Fibroblast of the aortic adventitia (primary cell): ENCODE data around the gene CDKN2C. TPM values are rescaled to one million over a fixed set of nuclear protein-coding genes. Genes with fewer than 3 reads are reported as not detected.
"Not testable (repeated sequence)": the region's sequence is repeated elsewhere in the genome, so short reads cannot be mapped to it uniquely, and the experiment has no call there.

Source experiments
- DNase-seq: peaks from one replicate; pipeline ENCODE4 v3.0.0-alpha.2; 2010; ENCODE audit warnings: low read depth
- H3K4me3 ChIP-seq: 2 replicates; pipeline ENCODE4 v1.5.1; 2011; ENCODE audit warnings: low read depth, mild to moderate bottlenecking, control low read depth, low read length, moderate library complexity
- CTCF ChIP-seq: IDR thresholded peaks from 2 replicates; pipeline ENCODE4 v1.5.1; 2011; ENCODE audit warnings: mild to moderate bottlenecking, low read length, control low read depth, inconsistent platforms; ENCODE audit not compliant: insufficient read depth
- total RNA-seq: library from RNA; depleted of rRNA; stranded (reverse); fragments of >200 nt; gene quantifications from 2 replicates; pipeline ENCODE4 v1.2.3, GENCODE V29; 2012; ENCODE audit warnings: low replicate concordance

The CDKN2C gene
- total RNA-seq, 1 donor, result 34.1 TPM

GRCh38 chr1:51000651-51001050 lies 30.6 kb downstream of the CDKN2C start:
- TF ChIP-seq CTCF, result no peak
- DNase-seq, result no peak
- H3K4me3 ChIP-seq, result no peak overlapping the region

- DNase-seq, result no peak
- no peak for TF ChIP-seq CTCF
- H3K4me3 ChIP-seq, result no peak overlapping the region
Measured at GRCh38 chr1:51002516-51002915, 32.5 kb downstream of the CDKN2C start.

GRCh38 chr1:51005549-51005948 lies 35.5 kb downstream of the CDKN2C start:
- DNase-seq, H3K4me3 ChIP-seq: not testable (repeated sequence)

- DNase-seq, result no peak
- no peak for TF ChIP-seq CTCF
- no peak overlapping the region for H3K4me3 ChIP-seq
Measured at GRCh38 chr1:51009381-51009780, 39.3 kb downstream of the CDKN2C start.

GRCh38 chr1:51014878-51015277 lies 44.8 kb downstream of the CDKN2C start:
- TF ChIP-seq CTCF, result no peak
- no peak for DNase-seq
- no peak overlapping the region for H3K4me3 ChIP-seq

- no peak for TF ChIP-seq CTCF
- no peak overlapping the region for H3K4me3 ChIP-seq
- DNase-seq, result peak; percentile 46
Measured at GRCh38 chr1:51019811-51020210, 49.8 kb downstream of the CDKN2C start.

Other genes with a start within 250 kb of the CDKN2C start
- gene FAF1, start 10.0 kb upstream of the CDKN2C start, total RNA-seq, result 93.8 and 100 TPM in 2 replicates
- not detected in 2 replicates for gene C1orf185, start 132.0 kb downstream of the CDKN2C start, total RNA-seq